ENCODE measurements around the gene SULT1B1. TPM values are rescaled to one million over a fixed set of nuclear protein-coding genes. Genes with fewer than 3 reads are reported as not detected.

The SULT1B1 gene
- total RNA-seq, 1 experiment from 2014 or later, result not detected

- no peak overlapping the region for H3K27ac ChIP-seq (ENCODE audit: insufficient read length, low read depth, low read length)
- H2AK5ac ChIP-seq (ENCODE audit: insufficient read length, low read length), result no peak overlapping the region
- no peak overlapping the region for H3T11ph ChIP-seq (ENCODE audit: low read length)
- Mint-ChIP-seq H3K4me3 (no peak overlapping the region), H3K4me1 (no peaks in the 10 kb centered on the region), H3K9me3 (peaks cover 7 to 8% of the 10 kb centered on the region in 2 experiments), H3K27ac (no peak overlapping the region), H3K27me3 (ENCODE audit: low read depth) (no peaks in the 10 kb centered on the region; the same call in 1 of the 2 replicates), H3K36me3 (ENCODE audit: insufficient read depth in 1 of 3, low read depth in 3 of 3) (peaks cover 0 to 6% (median 6%) of the 10 kb centered on the region in 3 experiments; a peak in 3 of 7 replicates)
- H4K8ac ChIP-seq (replicated peaks; ENCODE audit: insufficient read length, low read depth, low read length), result no peak overlapping the region
- no peak overlapping the region for H2BK20ac ChIP-seq (ENCODE audit: low read depth, low read length, poor library complexity, severe bottlenecking)
- H3K9me3 ChIP-seq (ENCODE audit: control insufficient read depth, low read depth, low read length), result no peaks in the 10 kb centered on the region
- no peak overlapping the region for H3K4me2 ChIP-seq (ENCODE audit: insufficient read depth, insufficient read length, low read length)
- no peak overlapping the region for H2BK15ac ChIP-seq (ENCODE audit: low read depth, low read length)
- H3K23me2 ChIP-seq (ENCODE audit: insufficient read length, low read depth, low read length, poor library complexity, severe bottlenecking), result no peaks in the 10 kb centered on the region
- no peak overlapping the region for H4K5ac ChIP-seq (ENCODE audit: insufficient read length, low read depth, low read length)
- no CpG with 5 or more reads among the region's 11 CpGs for WGBS (ENCODE audit: extremely low coverage, insufficient read length, low lambda C conversion rate)
- no peak overlapping the region for H3K23ac ChIP-seq (ENCODE audit: insufficient read length, low read depth, low read length)
- no peak overlapping the region for H2BK5ac ChIP-seq (ENCODE audit: insufficient read length, low read length)
- no peaks in the 10 kb centered on the region for H3K27me3 ChIP-seq (ENCODE audit: insufficient read depth, low read length)
- H2BK120ac ChIP-seq (ENCODE audit: low read depth, low read length, poor library complexity, severe bottlenecking), result no peak overlapping the region
- H2AFZ ChIP-seq (ENCODE audit: low read length), result no peak overlapping the region
- no peaks in the 10 kb centered on the region for H3K79me1 ChIP-seq (ENCODE audit: insufficient read depth, low read depth, low read length, poor library complexity, severe bottlenecking)
- no peaks in the 10 kb centered on the region for H3K79me2 ChIP-seq (ENCODE audit: insufficient read depth, low read length)
- H3K56ac ChIP-seq (ENCODE audit: insufficient read length, low read depth, low read length), result no peak overlapping the region
- no peaks in the 10 kb centered on the region for H4K20me1 ChIP-seq (ENCODE audit: control insufficient read depth, insufficient read depth, insufficient read length)
- no peak overlapping the region for H3K9ac ChIP-seq (ENCODE audit: extremely low read depth, insufficient read length, low read length)
- H4K91ac ChIP-seq (ENCODE audit: insufficient read length, low read depth, low read length), result no peak overlapping the region
- H2BK12ac ChIP-seq (ENCODE audit: insufficient read length, low read depth, low read length), result no peak overlapping the region
- H3K4ac ChIP-seq (ENCODE audit: low read depth, low read length), result no peak overlapping the region
- no peak for TF ChIP-seq CTCF (conservative IDR thresholded peaks at IDR 0.05)
- H3K18ac ChIP-seq (ENCODE audit: insufficient read length, low read depth, low read length), result no peak overlapping the region
- no peak overlapping the region for H3K14ac ChIP-seq (ENCODE audit: insufficient read depth, low read length)
- H3K4me1 ChIP-seq (ENCODE audit: insufficient read depth, low read length), result no peaks in the 10 kb centered on the region
- no peak for DNase-seq
These were observed 16.3 kb downstream of the SULT1B1 start for GRCh38 chr4:69744157-69744478.

Measured in H9 (cell line).